HFF-Myc (cell line): ENCODE data around the gene MYH7B.

Experiments used
- DNase-seq: peaks from one replicate; pipeline ENCODE4 v3.0.0-alpha.2; 2011; ENCODE audit warnings: low read depth; ENCODE audit errors: extremely low read depth
- H3K4me3 ChIP-seq: replicated peaks from 2 replicates; pipeline ENCODE4 v1.5.1; 2011; ENCODE audit warnings: low read depth, mild to moderate bottlenecking, control low read depth, low read length
- TF ChIP-seq, protein P1 (sequence below): IDR thresholded peaks from 2 replicates; pipeline ENCODE4 v1.5.1; 2012; ENCODE audit warnings: mild to moderate bottlenecking, low read depth, low read length, control low read depth; ENCODE audit errors: missing control alignments

Gene MYH7B

DNA sequence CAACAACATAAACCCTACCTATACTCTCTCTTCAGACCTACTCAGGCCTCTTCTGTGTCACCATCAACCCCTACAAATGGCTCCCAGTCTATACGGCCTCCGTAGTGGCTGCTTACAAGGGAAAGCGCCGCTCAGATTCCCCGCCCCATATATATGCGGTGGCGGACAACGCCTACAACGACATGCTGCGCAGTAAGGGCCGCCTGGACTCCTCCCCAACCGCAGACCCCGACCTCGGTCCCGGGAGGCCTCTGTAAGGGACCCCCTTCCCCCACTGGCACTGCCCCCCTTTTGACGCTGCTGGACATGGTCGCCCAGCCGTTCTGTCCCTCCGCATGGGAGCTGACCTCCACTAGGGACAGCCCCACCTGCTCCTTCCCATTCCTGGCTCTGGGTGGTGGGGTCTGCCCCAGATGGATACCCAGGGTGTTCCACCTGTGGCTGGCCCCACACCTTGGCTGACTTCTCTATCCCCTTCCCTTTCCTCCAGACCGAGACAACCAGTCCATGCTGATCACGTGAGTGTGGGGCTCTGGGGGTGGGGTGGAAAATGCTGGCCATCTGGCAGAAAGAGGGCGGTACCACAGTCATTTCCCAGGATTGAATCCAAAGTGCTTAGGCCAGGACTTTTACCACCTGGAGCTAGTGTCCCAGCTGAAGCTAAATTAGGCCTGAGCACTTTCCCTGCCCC is 25.0 kb downstream of the MYH7B start:
- H3K4me3 ChIP-seq: no peak overlapping the region
- TF ChIP-seq, protein P1, sequence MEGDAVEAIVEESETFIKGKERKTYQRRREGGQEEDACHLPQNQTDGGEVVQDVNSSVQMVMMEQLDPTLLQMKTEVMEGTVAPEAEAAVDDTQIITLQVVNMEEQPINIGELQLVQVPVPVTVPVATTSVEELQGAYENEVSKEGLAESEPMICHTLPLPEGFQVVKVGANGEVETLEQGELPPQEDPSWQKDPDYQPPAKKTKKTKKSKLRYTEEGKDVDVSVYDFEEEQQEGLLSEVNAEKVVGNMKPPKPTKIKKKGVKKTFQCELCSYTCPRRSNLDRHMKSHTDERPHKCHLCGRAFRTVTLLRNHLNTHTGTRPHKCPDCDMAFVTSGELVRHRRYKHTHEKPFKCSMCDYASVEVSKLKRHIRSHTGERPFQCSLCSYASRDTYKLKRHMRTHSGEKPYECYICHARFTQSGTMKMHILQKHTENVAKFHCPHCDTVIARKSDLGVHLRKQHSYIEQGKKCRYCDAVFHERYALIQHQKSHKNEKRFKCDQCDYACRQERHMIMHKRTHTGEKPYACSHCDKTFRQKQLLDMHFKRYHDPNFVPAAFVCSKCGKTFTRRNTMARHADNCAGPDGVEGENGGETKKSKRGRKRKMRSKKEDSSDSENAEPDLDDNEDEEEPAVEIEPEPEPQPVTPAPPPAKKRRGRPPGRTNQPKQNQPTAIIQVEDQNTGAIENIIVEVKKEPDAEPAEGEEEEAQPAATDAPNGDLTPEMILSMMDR: no peak
- DNase-seq: peak; percentile 24

DNA sequence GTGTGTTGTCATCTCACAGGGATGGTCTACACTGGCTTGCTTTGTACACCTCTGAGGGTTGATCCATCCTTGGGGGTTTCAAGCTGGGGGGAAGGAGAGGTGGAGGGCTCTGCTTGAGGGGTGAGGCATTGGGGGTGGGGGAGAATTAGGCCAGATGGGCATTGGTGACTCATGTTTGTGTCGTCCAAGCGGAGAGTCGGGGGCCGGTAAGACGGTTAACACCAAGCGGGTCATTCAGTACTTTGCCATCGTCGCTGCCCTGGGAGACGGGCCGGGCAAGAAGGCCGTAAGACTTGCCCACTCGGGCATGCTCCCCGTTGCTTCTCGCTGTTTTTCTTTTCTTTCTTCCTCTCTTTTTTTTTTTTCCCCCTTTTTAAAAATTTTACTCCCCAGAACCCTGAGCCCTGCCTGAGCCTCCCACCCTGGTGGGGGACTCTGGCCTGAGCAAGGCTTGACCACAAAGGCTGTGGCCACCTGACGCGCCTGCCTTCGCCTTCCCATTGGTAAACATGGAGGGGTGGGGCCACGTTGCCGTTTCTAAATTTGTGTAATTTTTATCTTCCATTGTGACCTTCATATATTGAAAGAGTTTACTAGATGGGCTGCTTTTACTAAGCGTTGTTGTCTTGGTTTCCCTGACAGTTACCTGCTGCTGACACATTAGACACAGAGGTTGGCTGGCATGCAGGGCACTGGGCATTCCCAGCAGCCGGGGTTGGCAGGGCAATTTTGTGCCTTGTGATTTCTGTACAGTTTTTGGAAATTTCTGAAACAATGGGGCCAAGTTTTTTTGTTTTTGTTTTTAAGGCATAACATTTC is 26.8 kb downstream of the MYH7B start:
- no peak overlapping the region for H3K4me3 ChIP-seq
- TF ChIP-seq, protein P1: no peak
- DNase-seq: no peak

DNA sequence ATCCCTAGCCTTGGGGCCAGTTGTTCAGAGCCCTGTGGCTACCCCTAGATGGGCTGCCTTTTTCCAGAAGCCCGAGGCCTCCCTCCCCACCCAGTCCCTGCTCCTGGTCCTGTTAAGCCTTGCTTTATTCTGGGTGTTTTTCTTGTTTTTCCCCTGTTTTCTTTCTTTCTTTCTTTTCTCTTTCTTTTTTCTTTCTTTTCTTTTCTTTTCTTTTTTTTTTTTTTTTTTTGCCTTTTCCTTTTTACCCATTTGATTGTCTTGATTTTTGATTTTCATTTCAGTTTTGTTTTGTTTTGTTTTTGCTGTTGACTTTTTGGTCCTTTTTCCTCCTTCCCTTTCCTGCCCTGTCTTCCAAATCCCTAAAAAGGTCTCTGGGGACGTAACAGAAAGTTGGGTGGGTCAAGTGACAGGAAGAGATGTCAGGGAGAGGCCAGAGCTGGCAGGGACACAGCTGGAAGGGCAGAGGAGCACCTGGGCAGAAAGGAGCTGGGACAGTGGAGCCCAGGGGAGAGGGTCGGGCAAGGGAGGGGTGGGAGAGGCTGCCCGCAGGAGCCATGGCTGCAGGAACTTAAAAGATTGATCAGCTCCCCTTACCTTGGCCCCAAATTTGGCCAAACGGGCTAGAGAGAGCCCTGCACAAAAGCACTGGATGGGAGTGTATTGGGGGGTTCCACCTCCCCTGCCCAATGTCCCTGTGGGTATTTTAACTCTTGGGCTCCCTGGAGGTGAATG is 27.6 kb downstream of the MYH7B start:
- TF ChIP-seq, protein P1: no peak
- DNase-seq: no peak
- H3K4me3 ChIP-seq: no peak overlapping the region

DNA sequence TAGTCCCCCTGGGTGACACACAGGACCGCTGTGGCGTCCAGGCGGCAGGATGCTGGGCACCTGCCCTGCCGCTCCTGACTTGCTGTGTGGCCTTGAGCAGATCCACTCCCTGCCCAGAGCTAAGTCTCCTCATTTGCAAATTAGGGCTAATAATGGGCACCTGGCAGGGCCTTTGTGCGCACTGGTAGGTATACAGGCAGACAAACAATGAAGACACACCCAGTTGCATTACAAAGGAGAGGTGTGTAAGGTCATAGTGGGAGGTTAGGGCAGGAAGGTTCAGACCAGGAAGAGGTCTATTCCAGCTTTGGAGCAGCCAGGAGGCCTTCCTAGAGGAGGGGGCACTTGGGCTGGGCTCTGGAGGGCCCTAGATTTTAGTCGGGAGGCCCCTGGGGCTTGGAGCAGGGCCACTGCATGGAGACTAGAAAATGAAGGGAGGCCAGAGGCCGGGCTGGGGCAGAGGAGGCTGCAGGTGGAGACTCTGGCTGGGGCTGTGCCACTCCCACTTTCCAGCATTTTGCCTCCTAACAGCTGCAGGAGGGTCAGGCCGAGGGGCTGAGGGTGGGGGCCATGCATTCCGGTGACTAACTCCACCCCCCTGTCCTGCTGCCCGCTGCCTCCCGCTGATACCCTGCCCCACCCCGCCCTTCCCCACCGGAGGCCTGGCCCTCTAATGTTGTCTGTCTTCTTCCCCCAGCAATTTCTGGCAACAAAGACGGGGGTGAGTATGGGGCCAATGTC is 28.5 kb downstream of the MYH7B start:
- H3K4me3 ChIP-seq: no peak overlapping the region
- TF ChIP-seq, protein P1: no peak
- no peak for DNase-seq

DNA sequence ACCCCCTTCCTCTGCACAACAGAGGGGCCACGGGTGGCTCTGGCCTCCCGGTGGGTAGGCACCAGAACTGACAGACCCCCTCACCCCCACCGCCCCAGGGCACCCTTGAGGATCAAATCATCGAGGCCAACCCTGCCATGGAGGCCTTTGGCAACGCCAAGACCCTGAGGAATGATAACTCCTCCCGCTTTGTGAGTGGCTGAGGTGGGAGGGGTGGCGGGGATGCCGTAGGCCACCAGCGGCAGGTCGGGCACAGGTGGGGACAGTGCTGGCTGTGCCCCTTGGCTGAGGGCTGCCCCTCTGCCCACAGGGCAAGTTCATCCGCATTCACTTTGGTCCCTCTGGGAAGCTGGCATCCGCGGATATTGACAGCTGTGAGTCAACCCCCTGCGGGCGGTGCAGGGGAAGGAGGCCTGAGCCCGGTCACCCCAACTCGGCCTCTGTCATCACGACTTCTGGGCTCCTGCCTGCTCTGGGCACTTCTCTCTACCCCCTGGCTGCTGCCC is 29.1 kb downstream of the MYH7B start:
- TF ChIP-seq, protein P1: no peak
- no peak for DNase-seq
- H3K4me3 ChIP-seq: no peak overlapping the region
